ENCODE data around the gene TFPI.

The TFPI gene

DNA sequence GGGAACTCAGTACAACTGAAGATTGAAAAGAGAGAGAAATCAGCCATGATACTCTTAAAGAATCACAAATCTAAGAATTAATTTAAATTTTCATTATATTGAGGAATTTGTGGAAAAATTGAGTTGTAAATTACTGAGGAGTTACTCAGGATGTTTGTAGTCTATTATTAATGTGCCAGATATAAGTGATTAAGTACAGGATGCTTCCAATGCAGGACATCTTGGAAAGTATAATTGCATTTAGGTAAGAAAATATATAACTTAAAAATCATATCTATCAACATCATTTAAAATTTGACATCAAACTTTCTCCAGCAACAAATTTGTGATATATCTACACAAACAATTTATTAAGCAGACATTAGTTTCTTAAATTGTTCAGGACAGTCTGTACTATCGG is 107.5 kb downstream of the TFPI start:
- Histone ChIP-seq H3K4me3 (ENCODE audit: low read depth, low read length) (no peak overlapping the region), H3K9me3 (ENCODE audit: severe bottlenecking) (no peaks in the 10 kb centered on the region), H3K27ac (no peak overlapping the region), H3K27me3 (ENCODE audit: insufficient read depth, low read depth, severe bottlenecking) (no peaks in the 10 kb centered on the region), H3K36me3 (no peaks in the 10 kb centered on the region)
- DNase-seq, result no peak
- TF ChIP-seq, protein P1, sequence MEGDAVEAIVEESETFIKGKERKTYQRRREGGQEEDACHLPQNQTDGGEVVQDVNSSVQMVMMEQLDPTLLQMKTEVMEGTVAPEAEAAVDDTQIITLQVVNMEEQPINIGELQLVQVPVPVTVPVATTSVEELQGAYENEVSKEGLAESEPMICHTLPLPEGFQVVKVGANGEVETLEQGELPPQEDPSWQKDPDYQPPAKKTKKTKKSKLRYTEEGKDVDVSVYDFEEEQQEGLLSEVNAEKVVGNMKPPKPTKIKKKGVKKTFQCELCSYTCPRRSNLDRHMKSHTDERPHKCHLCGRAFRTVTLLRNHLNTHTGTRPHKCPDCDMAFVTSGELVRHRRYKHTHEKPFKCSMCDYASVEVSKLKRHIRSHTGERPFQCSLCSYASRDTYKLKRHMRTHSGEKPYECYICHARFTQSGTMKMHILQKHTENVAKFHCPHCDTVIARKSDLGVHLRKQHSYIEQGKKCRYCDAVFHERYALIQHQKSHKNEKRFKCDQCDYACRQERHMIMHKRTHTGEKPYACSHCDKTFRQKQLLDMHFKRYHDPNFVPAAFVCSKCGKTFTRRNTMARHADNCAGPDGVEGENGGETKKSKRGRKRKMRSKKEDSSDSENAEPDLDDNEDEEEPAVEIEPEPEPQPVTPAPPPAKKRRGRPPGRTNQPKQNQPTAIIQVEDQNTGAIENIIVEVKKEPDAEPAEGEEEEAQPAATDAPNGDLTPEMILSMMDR (IDR thresholded peaks at IDR 0.05; ENCODE audit: low read depth, low read length), result no peak

DNA sequence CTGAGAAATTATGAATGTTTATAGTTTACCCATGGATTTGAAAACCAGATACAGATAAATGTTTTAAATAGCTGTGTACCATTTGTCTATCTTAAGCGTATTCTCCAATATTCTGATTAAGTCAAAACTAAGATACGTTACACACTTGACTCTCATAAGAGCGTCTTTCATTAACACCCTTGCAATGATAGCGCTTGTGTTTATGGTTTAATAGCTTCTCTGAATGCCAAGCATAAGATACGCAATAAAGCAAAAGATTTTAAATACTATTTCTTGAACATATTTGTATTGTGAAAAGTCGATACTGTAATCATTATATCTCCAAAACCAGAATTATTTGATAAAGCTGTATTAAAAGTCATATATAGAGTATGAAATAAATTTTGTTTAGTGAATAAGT is 109.2 kb downstream of the TFPI start:
- Histone ChIP-seq H3K36me3 (no peaks in the 10 kb centered on the region), H3K27me3 (ENCODE audit: insufficient read depth, low read depth, severe bottlenecking) (no peaks in the 10 kb centered on the region), H3K4me3 (ENCODE audit: low read depth, low read length) (no peak overlapping the region), H3K9me3 (ENCODE audit: severe bottlenecking) (no peaks in the 10 kb centered on the region), H3K27ac (no peak overlapping the region)
- DNase-seq, result no peak
- TF ChIP-seq, protein P1 (IDR thresholded peaks at IDR 0.05; ENCODE audit: low read depth, low read length), result no peak

DNA sequence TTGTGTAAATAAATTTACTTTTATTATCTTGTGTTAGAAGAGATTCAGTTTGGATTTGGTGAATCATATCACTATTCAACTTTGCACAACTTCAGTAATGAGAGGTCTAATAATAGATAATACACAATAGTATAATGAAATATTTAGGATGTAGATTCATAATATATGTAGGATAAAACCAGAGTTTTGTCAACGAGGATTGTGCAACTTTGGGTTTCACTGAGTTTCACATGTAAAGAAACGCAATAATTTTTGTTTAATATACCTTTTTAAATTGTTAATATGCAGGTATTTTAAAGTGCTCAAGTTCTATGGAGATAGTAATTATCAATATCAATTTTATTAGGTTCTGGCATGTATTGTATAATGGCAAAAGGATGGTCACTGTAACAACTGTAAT is 111.5 kb downstream of the TFPI start:
- DNase-seq, result no peak
- TF ChIP-seq, protein P1 (IDR thresholded peaks at IDR 0.05; ENCODE audit: low read depth, low read length), result no peak
- no peak overlapping the region for H3K27ac ChIP-seq
- H3K4me3 ChIP-seq (ENCODE audit: low read depth, low read length), result no peak overlapping the region
- H3K36me3 ChIP-seq, result no peaks in the 10 kb centered on the region
- no peaks in the 10 kb centered on the region for H3K27me3 ChIP-seq (ENCODE audit: insufficient read depth, low read depth, severe bottlenecking)
- no peaks in the 10 kb centered on the region for H3K9me3 ChIP-seq (ENCODE audit: severe bottlenecking)

DNA sequence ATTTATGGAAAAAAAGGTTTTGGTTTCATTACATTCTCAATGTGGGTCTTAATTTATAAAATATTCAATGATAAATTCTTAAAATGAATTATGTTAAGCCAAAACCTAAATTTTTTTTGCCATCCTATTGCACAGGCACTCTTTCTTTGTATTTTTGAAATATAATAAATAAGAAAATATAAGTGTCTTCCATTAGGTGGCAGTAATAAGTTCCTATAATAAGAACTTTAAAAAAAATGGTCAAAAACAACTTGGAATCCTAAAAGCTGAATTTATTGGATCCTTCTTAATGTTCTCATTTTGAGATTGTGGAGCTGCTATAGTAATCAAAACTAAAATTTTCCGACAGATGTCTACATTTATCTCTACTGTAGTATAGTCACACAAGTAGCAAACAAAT is 111.9 kb downstream of the TFPI start:
- Histone ChIP-seq H3K27ac (no peak overlapping the region), H3K4me3 (ENCODE audit: low read depth, low read length) (no peak overlapping the region)
- DNase-seq, result no peak

DNA sequence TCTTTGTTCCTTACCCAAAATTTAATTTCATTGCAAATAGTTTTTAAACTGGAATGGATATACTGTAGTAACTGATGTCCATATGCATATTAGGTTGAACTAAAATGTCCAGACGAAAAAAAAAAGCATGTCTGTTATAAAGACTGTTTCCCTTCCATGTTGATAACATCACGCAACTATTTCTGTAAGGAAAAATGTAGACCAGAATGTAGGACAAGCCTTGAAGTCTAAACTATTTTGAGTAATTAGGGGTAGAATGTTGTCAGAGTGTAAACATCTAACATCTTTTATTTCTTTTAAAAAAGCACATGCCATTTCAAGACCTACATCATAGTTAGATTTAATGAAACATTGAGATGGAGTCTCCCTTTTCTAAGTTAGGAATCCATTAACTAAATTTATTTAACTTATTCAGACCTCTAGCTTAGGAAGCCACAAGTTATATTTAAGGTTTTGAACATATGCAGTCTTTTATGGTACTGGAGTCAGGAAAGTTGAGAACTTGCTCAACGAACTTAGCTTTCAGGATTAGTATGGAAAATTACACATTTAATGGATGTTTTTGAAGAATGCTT is 114.0 kb downstream of the TFPI start:
- H3K9me3 ChIP-seq (ENCODE audit: severe bottlenecking), result no peaks in the 10 kb centered on the region
- H3K36me3 ChIP-seq, result no peaks in the 10 kb centered on the region
- no peaks in the 10 kb centered on the region for H3K27me3 ChIP-seq (ENCODE audit: insufficient read depth, low read depth, severe bottlenecking)
- DNase-seq, result no peak
- H3K4me3 ChIP-seq (ENCODE audit: low read depth, low read length), result no peak overlapping the region
- H3K27ac ChIP-seq, result no peak overlapping the region
- TF ChIP-seq, protein P1 (IDR thresholded peaks at IDR 0.05; ENCODE audit: low read depth, low read length), result no peak

More for the DNA sequence above, 111.9 kb downstream of the TFPI start:
- Histone ChIP-seq H3K36me3 (no peaks in the 10 kb centered on the region), H3K27me3 (ENCODE audit: insufficient read depth, low read depth, severe bottlenecking) (no peaks in the 10 kb centered on the region), H3K9me3 (ENCODE audit: severe bottlenecking) (no peaks in the 10 kb centered on the region)
- TF ChIP-seq, protein P1 (IDR thresholded peaks at IDR 0.05; ENCODE audit: low read depth, low read length), result no peak

DNA sequence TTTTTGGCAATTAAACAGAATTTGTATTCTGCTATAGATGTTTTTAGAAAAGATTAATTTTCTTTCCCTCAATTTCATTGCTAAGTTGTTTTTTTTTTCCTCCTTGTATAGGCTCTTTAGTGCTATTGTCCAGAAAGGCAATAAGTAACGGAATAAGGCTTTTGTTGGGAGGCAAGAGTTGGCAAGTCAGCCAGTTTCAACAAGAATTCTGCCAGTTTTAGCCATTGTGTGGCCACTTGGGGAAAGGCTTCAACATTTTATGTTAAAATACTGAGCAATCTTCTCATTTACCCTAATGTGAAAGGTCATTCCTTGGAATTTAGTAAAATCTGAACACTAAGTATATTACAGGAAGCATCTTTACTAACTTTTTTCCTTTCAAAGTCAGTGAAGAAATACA is 115.8 kb downstream of the TFPI start:
- no peak overlapping the region for H3K27ac ChIP-seq
- TF ChIP-seq, protein P1 (IDR thresholded peaks at IDR 0.05; ENCODE audit: low read depth, low read length), result no peak

More for the DNA sequence above, 115.8 kb downstream of the TFPI start:
- Histone ChIP-seq H3K4me3 (ENCODE audit: low read depth, low read length) (no peak overlapping the region), H3K27me3 (ENCODE audit: insufficient read depth, low read depth, severe bottlenecking) (no peaks in the 10 kb centered on the region), H3K36me3 (no peaks in the 10 kb centered on the region), H3K9me3 (ENCODE audit: severe bottlenecking) (no peaks in the 10 kb centered on the region)
- no peak for DNase-seq
